HG03045 (cell line): ENCODE data around the gene SCO1.

Experiments
- ATAC-seq: cut with Tn5 transposase; IDR thresholded peaks from one replicate; pipeline ENCODE4 v1.9.1; 2021; ENCODE audit warnings: mild to moderate bottlenecking, moderate library complexity; ENCODE audit not compliant: unreplicated experiment

SCO1 gene

GRCh38 chr17:10657148-10657547, 40.2 kb downstream of the SCO1 start, which contains the start of gene MYH3:
Gene MYH3 (minus strand): TSS chr17:10657309. CDS start chr17:10655064, 2,245 bp downstream.
- ATAC-seq: no peak

GRCh38 chr17:10653987-10654386, 43.3 kb downstream of the SCO1 start:
- ATAC-seq: no peak

GRCh38 chr17:10652984-10653659, 44.2 kb downstream of the SCO1 start:
- no peak for ATAC-seq

GRCh38 chr17:10651927-10652326, 45.4 kb downstream of the SCO1 start:
- no peak for ATAC-seq

- ATAC-seq: no peak
Observed at GRCh38 chr17:10649602-10650001, 47.7 kb downstream of the SCO1 start.

- ATAC-seq: no peak
Observed at GRCh38 chr17:10648956-10649355, 48.4 kb downstream of the SCO1 start.

- no peak for ATAC-seq
Observed at GRCh38 chr17:10648381-10648780, 49.0 kb downstream of the SCO1 start.

GRCh38 chr17:10646392-10646990, 50.8 kb downstream of the SCO1 start:
- ATAC-seq: no peak

GRCh38 chr17:10640475-10640874, 56.9 kb downstream of the SCO1 start:
- no peak for ATAC-seq

GRCh38 chr17:10638151-10638550, 59.2 kb downstream of the SCO1 start:
- no peak for ATAC-seq

GRCh38 chr17:10635290-10635689, 62.0 kb downstream of the SCO1 start:
- ATAC-seq: no peak

GRCh38 chr17:10633738-10634379, 63.5 kb downstream of the SCO1 start:
- peak; percentile 84 for ATAC-seq

GRCh38 chr17:10631701-10632100, 65.6 kb downstream of the SCO1 start:
- ATAC-seq: no peak

GRCh38 chr17:10631048-10631700, 66.2 kb downstream of the SCO1 start:
- ATAC-seq: no peak

GRCh38 chr17:10629706-10630105, 67.6 kb downstream of the SCO1 start:
- ATAC-seq: no peak

GRCh38 chr17:10628756-10629155, 68.6 kb downstream of the SCO1 start:
- ATAC-seq: no peak

- ATAC-seq: no peak
Observed at GRCh38 chr17:10626390-10626789, 70.9 kb downstream of the SCO1 start.

GRCh38 chr17:10624969-10625368, 72.4 kb downstream of the SCO1 start:
- ATAC-seq: no peak

GRCh38 chr17:10623737-10624338, 73.5 kb downstream of the SCO1 start:
- ATAC-seq: no peak

- no peak for ATAC-seq
Observed at GRCh38 chr17:10622617-10623485, 74.5 kb downstream of the SCO1 start.
